ENCODE data around the gene PRPF6. TPM values are rescaled to one million over a fixed set of nuclear protein-coding genes. Genes with fewer than 3 reads are reported as not detected.

Gene PRPF6
- total RNA-seq, 1 donor from 2014 or later, result 52.6 TPM

- Mint-ChIP-seq H3K36me3 (ENCODE audit: low read depth, unreplicated experiment) (no peaks in the 10 kb centered on the region), H3K27me3 (ENCODE audit: low read depth, unreplicated experiment) (no peaks in the 10 kb centered on the region), H3K4me1 (ENCODE audit: low read depth, unreplicated experiment) (peaks cover 12% of the 10 kb centered on the region), H3K27ac (ENCODE audit: unreplicated experiment) (no peak overlapping the region), H3K4me3 (ENCODE audit: unreplicated experiment) (no peak overlapping the region), H3K9me3 (ENCODE audit: unreplicated experiment) (no peaks in the 10 kb centered on the region)
- TF ChIP-seq, protein P1, sequence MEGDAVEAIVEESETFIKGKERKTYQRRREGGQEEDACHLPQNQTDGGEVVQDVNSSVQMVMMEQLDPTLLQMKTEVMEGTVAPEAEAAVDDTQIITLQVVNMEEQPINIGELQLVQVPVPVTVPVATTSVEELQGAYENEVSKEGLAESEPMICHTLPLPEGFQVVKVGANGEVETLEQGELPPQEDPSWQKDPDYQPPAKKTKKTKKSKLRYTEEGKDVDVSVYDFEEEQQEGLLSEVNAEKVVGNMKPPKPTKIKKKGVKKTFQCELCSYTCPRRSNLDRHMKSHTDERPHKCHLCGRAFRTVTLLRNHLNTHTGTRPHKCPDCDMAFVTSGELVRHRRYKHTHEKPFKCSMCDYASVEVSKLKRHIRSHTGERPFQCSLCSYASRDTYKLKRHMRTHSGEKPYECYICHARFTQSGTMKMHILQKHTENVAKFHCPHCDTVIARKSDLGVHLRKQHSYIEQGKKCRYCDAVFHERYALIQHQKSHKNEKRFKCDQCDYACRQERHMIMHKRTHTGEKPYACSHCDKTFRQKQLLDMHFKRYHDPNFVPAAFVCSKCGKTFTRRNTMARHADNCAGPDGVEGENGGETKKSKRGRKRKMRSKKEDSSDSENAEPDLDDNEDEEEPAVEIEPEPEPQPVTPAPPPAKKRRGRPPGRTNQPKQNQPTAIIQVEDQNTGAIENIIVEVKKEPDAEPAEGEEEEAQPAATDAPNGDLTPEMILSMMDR (IDR thresholded peaks at IDR 0.05; ENCODE audit: insufficient read depth, low read depth, low read length), result no peak
- no peak for TF ChIP-seq EZH2 (IDR thresholded peaks at IDR 0.05; ENCODE audit: insufficient read depth, low read length)
- no peak for DNase-seq (ENCODE audit: low read depth)
- no peak overlapping the region for H3K9ac ChIP-seq (ENCODE audit: low read length)
- H3K27ac ChIP-seq (ENCODE audit: low read depth, low read length), result no peak overlapping the region
- H3K36me3 ChIP-seq (ENCODE audit: insufficient read depth, low read length), result no peaks in the 10 kb centered on the region
- no peak overlapping the region for H3K4me2 ChIP-seq (ENCODE audit: low read length)
- peaks cover 76% of the 10 kb centered on the region for H4K20me1 ChIP-seq (ENCODE audit: insufficient read depth, low read length)
- H3K9me3 ChIP-seq (ENCODE audit: insufficient read depth, low read depth, low read length), result no peaks in the 10 kb centered on the region
- H3K4me1 ChIP-seq (ENCODE audit: insufficient read depth, low read length), result peaks cover 31% of the 10 kb centered on the region
- no peak overlapping the region for H3K4me3 ChIP-seq (ENCODE audit: insufficient read depth, low read depth, low read length)
- no peaks in the 10 kb centered on the region for H3K27me3 ChIP-seq (ENCODE audit: insufficient read depth, low read length)
- H3K79me2 ChIP-seq (ENCODE audit: insufficient read depth, low read length), result peaks cover 80% of the 10 kb centered on the region
- no peak overlapping the region for H2AFZ ChIP-seq (ENCODE audit: low read depth, low read length)
- FAIRE-seq, result no peak
Observed at GRCh38 chr20:63952769-63953168, 28.2 kb upstream of the PRPF6 start.

DNA sequence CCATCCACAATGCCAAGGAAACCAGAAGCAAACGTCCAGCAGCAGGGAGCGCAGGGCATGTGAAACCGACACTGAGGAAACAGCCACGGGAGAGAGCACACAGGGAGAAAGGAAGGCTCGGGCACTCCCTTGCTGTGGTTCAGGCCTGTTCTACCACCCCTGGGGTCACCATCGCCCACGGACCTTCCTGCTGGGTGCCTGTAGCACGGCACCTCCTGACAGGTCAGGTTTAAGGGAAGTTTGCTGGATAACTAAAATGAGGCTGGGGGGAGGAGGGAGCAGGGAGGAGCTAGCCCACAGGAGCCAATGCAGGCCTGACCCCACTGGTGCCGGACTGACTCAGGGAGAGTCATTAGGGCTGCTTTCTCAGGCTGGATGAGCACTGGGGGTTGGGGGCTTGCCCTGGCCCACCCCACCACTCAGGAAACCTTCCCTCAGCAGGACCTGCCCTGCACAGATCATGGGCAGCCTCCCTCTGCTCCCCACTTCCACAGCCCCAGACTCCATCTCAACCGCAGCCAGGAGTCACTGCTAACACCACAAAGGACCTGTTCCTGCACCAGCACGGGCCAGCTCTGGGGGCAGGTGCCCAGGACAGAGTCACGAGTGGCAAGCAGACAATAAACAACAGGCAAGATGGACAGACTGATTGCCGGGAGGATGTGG lies 27.0 kb upstream of the PRPF6 start:
- Histone ChIP-seq H3K4me1 (ENCODE audit: insufficient read depth, low read length) (peaks cover 27% of the 10 kb centered on the region), H2AFZ (ENCODE audit: low read depth, low read length) (no peak overlapping the region), H3K4me3 (ENCODE audit: insufficient read depth, low read depth, low read length) (no peak overlapping the region), H3K4me2 (ENCODE audit: low read length) (peak overlapping the region; percentile 97), H3K79me2 (ENCODE audit: insufficient read depth, low read length) (peaks cover 71% of the 10 kb centered on the region), H3K27me3 (ENCODE audit: insufficient read depth, low read length) (no peaks in the 10 kb centered on the region), H3K9ac (ENCODE audit: low read length) (no peak overlapping the region), H4K20me1 (ENCODE audit: insufficient read depth, low read length) (peaks cover 65% of the 10 kb centered on the region), H3K36me3 (ENCODE audit: insufficient read depth, low read length) (no peaks in the 10 kb centered on the region), H3K9me3 (ENCODE audit: insufficient read depth, low read depth, low read length) (no peaks in the 10 kb centered on the region), H3K27ac (ENCODE audit: low read depth, low read length) (no peak overlapping the region)
- Mint-ChIP-seq H3K9me3 (ENCODE audit: unreplicated experiment) (no peaks in the 10 kb centered on the region), H3K4me3 (ENCODE audit: unreplicated experiment) (peak overlapping the region; percentile 86), H3K4me1 (ENCODE audit: low read depth, unreplicated experiment) (peaks cover 12% of the 10 kb centered on the region), H3K27me3 (ENCODE audit: low read depth, unreplicated experiment) (no peaks in the 10 kb centered on the region), H3K27ac (ENCODE audit: unreplicated experiment) (peak overlapping the region; percentile 43), H3K36me3 (ENCODE audit: low read depth, unreplicated experiment) (no peaks in the 10 kb centered on the region)
- DNase-seq (ENCODE audit: low read depth), result no peak
- FAIRE-seq, result no peak
- TF ChIP-seq EZH2 (IDR thresholded peaks at IDR 0.05; ENCODE audit: insufficient read depth, low read length), result no peak
- TF ChIP-seq, protein P1 (IDR thresholded peaks at IDR 0.05; ENCODE audit: insufficient read depth, low read depth, low read length), result no peak

GRCh38 chr20:63955281-63955826 lies 25.6 kb upstream of the PRPF6 start:
- TF ChIP-seq EZH2 (IDR thresholded peaks at IDR 0.05; ENCODE audit: insufficient read depth, low read length), result no peak
- TF ChIP-seq, protein P1 (IDR thresholded peaks at IDR 0.05; ENCODE audit: insufficient read depth, low read depth, low read length), result no peak
- H3K4me3 ChIP-seq (ENCODE audit: insufficient read depth, low read depth, low read length), result peak overlapping the region; percentile 84
- H3K9ac ChIP-seq (ENCODE audit: low read length), result peak overlapping the region; percentile 92
- peaks cover 56% of the 10 kb centered on the region for H3K79me2 ChIP-seq (ENCODE audit: insufficient read depth, low read length)
- peak overlapping the region; percentile 72 for H3K27ac ChIP-seq (ENCODE audit: low read depth, low read length)
- H3K36me3 ChIP-seq (ENCODE audit: insufficient read depth, low read length), result no peaks in the 10 kb centered on the region
- DNase-seq (ENCODE audit: low read depth) (no peak), FAIRE-seq (no peak)
- Mint-ChIP-seq H3K4me1 (ENCODE audit: low read depth, unreplicated experiment) (peaks cover 12% of the 10 kb centered on the region), H3K4me3 (ENCODE audit: unreplicated experiment) (peak overlapping the region; percentile 86), H3K27me3 (ENCODE audit: low read depth, unreplicated experiment) (no peaks in the 10 kb centered on the region), H3K27ac (ENCODE audit: unreplicated experiment) (peak overlapping the region; percentile 41), H3K9me3 (ENCODE audit: unreplicated experiment) (no peaks in the 10 kb centered on the region), H3K36me3 (ENCODE audit: low read depth, unreplicated experiment) (no peaks in the 10 kb centered on the region)
- no peaks in the 10 kb centered on the region for H3K9me3 ChIP-seq (ENCODE audit: insufficient read depth, low read depth, low read length)
- H2AFZ ChIP-seq (ENCODE audit: low read depth, low read length), result peak overlapping the region; percentile 91
- peaks cover 12% of the 10 kb centered on the region for H3K4me1 ChIP-seq (ENCODE audit: insufficient read depth, low read length)
- H3K27me3 ChIP-seq (ENCODE audit: insufficient read depth, low read length), result no peaks in the 10 kb centered on the region
- peak overlapping the region; percentile 97 for H3K4me2 ChIP-seq (ENCODE audit: low read length)
- H4K20me1 ChIP-seq (ENCODE audit: insufficient read depth, low read length), result peaks cover 50% of the 10 kb centered on the region
